Stimulated activated CD4-positive, alpha-beta T cell treated with anti-CD3 and anti-CD28 coated beads, Interleukin-12 subunit alpha, Interleukin-12 subunit beta, amount 100 ng/mL, for 24 hours (primary cell): ENCODE measurements around the gene NIT2.

Experiments
- DNase-seq, 2 experiments: peaks; one replicate each; pipeline ENCODE4 v3.0.0-alpha.2; 2020; ENCODE audit warnings: low read depth in 2 of 2

Gene NIT2

DNA sequence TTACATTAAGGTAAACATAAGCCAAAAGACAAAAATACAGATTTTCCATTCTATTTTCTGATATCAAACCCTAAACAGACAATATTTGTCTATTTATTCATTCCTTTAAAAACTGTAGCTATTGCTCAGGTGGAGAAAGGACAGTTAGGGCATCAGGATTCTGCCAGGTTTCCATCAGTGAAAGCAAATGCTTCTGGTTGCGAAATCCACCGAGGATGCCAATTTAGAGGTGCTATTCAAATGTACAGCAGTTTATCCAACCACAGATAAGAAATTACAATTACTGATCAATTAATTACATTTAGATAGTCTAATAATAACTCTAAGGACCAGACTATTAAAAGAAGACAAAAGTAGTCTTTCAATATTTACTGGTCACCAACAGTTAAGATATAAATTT is 62.4 kb downstream of the NIT2 start:
- DNase-seq = no peak

DNA sequence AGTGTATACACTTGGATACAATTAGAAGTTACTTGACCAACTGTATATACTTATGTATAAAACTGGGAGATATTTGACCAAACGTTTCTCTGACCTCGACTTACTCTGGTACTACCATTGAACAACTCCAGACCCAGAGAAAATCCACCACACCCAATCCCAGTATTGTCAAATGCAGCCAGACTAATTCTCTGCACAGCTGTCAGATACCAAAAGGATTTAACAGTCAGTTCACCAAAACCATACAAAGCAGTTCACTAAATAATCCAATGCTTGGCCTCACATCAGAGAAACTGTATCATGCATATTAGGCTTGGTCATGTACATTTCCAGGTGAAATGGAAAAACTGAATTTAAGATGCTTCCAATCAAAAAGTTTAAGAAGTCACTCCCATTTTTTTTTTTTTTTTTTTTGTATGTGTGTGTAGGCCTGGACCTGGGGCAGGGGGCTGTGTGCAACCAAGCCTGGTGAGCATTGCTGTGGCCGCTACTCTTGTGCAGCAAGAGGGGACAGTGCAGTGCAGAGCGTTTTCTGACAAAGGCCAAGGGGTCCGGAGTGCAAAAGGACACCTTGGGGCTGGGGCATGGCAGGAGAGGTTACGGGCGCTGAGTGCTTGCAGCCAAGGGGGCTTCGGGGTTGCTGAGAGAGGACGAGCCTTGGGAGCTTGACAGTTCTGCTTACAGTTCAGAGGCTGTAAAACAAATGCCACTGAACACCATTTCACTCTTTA is 64.9 kb downstream of the NIT2 start:
- no peak for DNase-seq

DNA sequence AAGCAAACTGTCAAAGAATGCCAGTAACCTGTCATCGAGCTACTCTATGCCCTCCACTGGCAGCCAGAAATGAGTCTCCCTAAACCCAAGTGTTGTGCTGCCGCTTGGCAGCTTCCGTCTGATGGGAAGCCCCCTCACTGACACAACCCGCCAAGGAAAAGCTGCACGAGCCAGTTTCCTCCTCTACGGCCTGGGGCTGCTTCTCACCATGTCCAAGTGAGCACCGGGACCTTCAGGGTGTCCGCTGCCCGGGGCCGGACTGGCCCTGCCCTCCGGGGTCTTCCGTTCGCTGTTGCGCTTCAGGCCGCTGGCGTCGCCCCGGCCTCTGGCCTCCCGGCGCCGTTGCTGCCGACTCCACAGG is 65.8 kb downstream of the NIT2 start:
- peak; percentile 5 to 6 for DNase-seq

DNA sequence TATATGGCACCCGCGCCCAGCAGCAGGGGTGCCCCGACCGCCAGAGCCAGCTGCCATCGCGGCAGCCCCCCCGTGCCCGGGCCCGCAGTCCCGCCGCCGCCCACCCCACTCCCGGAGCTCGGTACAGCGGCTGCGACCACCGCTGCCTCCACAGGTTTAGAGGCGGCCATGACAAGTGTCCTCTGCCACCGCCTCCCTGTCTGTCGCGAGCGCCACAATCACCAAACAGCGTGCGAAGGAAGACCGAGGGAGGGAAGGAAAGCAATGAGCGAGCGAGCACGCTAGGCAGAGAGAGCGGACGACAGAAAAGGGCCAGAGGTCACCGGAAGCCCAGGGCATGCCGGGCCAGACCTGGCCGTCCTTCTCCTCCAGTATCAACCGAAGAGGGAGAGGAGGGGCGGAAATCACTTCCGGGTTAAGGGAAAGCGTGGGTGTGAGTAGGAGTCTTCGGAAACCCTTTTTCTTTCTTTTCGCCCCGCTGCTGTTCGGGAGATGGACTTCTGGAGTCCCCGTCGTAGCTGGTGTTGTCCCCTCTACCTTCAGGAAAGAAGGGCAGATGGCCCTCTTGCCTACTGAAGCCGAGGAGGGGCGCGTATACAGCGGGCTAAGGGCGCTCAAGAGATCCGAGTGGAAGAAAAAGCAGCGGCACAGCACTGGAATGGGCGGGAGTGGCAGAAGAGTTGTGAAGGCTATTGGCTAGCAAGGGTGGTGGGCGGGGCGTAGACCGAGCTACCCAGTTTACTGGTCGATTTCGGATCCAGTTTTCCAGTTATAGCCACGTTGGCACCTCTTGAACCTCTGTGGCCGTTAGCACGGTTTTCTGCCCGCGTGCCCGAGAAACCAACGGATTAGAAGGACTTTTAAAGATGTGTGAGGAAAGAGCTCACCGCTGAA is 66.5 kb downstream of the NIT2 start, which contains the start of the genes LNP1 and TOMM70:
LNP1 (plus strand) TSS at position 760 of the 894 bp plus-strand sequence. CDS start 28,191 bp downstream, outside the sequence.
TOMM70 (minus strand) TSS at position 310 of the 894 bp plus-strand sequence; CDS start at position 170, 140 bp downstream.
- peak; percentile 85 to 97 for DNase-seq

DNA sequence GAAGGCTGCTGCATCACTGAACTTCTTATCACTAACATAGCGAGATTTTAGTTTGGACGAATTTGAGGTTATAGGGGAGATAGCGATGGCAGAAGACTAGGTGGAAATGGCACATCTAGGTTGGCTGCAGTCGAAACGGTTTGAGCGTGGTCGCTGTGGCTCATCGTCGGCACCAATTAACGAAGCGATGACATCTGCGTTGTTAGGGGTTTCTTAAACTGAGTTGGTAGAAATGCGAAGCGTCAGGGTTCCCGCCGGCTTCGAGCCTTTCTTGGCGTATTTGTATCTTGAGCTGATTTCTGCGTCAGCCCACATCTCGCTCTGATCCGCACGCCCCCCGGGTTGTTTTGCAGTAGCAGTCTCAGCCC is 67.1 kb downstream of the NIT2 start:
- DNase-seq = peak; percentile 20 to 31

DNA sequence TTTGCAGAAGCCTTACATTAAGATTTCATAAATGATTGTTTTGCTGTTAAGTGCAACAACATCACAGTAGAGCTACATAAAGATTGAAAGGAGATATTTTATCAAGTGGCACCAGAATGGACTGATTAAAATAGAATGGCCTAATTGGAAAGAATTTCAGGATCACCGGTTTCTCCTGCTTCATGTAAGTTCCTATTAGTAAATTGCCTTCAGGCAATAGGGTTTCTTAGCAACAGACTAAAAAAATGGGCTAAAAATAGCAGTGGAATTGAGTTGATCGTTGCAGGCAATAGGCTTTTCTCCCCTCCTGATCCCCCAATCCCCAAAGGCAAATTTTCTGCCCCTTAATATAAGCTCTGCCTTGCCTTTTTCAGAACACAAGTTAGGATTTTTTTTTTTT is 67.7 kb downstream of the NIT2 start:
- no peak for DNase-seq

DNA sequence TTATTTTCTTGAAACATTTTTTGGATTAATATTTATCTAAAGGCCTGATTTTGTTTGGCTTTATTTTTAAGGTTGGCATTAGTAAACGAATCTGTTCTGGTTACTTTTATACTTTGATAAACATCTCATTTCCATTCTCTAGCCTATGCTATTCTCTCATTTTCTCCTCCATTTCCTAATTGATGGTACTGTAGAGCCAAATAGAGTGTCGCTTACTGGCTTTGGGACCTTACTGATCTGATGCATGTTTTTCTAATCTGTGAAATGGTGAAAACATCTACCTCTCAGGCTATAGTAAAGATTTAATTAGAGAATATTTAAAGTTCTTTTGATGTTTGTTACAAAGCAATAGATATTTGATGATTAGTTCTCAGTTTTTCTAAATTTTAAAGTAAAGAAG is 68.3 kb downstream of the NIT2 start:
- no peak for DNase-seq

DNA sequence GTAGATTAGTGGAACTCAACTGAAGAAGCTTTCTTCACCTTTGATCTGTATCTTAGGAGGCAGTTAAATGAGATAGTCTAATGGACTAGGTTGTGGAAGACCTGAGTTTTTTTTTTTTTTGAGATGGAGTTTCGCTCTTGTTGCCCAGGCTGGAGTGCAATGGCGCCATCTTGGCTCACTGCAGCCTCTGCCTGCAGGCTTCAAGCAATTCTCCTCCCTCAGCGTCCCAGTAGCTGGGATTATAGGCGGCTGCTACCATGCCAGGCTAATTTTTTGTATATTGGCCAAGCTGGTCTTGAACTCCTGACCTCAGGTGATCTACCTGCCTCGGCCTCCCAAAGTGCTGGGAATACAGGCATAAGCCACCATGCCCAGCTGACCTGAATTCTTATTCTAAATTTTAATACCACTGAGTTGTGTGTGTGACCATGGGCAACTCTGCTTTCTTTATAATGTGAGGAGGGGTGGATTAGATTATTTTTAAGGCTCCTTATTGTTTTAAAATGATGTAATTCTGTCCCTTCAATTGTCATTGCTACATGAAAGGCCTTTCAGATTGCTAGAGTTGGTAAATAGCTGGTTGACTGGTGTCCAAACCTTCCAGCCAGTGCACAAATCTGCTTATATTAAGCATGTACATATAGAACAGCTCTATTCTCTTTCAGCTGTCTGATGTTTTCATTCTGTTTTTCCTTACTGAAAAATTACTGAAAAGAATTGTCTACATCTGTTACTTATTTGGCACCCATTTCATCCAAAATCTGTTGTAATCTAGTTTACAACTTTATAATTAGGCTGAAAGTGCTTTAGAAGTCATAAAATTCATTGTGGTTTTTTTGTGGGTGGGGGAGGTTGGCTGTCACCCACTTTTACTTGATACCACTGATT is 69.0 kb downstream of the NIT2 start:
- no peak for DNase-seq

DNA sequence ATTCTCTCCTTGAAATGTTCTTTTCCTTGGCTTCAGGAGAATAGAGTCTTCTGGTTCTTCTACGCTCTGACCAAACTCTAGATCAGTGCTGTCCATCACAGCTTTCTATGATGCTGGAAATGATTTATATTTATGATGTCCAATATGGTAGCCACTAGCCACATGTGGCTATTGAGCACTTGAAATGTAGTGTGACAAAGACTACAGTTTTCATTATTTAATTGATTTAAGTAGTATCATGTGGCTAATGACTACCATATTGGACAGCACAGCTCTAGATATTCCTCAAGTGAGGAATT is 69.6 kb downstream of the NIT2 start:
- DNase-seq = no peak

DNA sequence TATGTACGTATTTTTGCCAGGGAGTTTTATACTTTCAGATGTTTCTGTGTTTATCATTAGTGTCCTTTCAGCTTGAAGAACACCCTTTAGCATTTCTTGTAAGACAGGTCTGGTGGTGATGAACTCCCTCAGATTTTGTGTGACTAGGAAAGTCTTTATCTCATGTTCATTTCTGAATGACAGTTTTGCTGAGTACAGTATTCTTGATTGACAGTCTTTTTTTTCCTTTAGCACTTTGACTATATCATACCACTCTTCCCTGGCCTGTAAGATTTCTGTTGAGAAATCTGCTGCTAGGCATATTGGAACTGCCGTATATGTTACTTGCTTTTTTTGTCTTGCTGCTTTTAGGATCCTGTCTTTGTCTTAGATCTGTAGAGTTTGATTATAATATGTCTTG is 72.6 kb downstream of the NIT2 start:
- no peak for DNase-seq

DNA sequence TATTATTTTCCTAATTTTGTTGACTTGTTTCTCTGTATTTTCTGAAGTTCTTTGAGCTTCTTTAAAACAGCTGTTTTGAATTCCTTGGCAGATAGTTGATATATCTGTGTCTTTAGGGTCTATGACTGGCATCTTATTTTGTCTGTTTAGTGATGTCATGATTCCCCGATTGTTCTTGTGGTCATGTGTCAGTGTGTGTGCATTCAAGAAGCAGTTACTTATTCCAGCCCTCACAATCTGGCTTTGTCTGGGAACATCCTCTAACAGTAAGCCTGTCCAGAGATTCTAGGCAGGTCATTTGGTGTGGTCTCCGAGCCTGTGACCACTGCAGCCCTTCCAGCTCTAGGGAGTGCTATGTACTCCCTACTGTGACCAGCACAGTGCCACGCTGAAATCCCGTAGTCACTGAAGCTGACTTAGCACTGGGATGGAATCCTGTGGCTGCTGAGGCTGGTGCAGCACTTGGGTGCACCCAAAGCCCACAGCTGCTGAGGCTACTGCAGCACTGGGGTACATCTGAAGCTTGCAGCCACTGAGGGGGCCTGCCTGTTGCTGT is 73.5 kb downstream of the NIT2 start:
- DNase-seq = no peak
